Measurements from ENCODE around the gene CDH3. TPM values are rescaled to one million over a fixed set of nuclear protein-coding genes. Genes with fewer than 3 reads are reported as not detected.

The CDH3 gene
- total RNA-seq, 1 donor from 2014 or later = 14.1 TPM

DNA sequence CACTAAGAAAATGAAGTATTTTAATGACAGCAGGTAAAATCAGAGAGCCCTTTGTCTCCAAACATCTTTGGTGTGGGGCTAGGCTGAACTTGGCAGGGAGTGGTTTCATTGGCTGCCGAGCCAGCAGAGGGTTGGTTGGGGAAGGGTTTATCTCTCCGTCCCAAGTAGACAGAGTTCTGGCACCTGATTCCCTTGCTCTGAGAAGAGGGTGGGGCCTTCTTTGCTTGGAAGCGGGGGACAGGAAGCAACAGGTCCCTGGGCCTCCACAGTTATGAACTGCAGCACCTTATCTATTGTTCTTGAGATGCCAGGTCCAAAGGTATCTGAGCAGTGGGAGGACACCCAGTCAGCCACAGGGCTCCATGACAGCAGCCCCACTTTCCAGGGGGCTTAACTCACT is 79.7 kb downstream of the CDH3 start:
- Histone ChIP-seq H3K9ac (ENCODE audit: low read length) (no peak overlapping the region), H3K79me2 (ENCODE audit: insufficient read depth, low read length) (no peaks in the 10 kb centered on the region), H4K20me1 (ENCODE audit: insufficient read depth, low read length) (no peaks in the 10 kb centered on the region), H3K9me3 (ENCODE audit: insufficient read depth, low read depth, low read length) (no peaks in the 10 kb centered on the region), H3K27ac (ENCODE audit: low read depth, low read length) (no peak overlapping the region), H3K4me3 (ENCODE audit: insufficient read depth, low read depth, low read length) (no peak overlapping the region), H3K4me2 (ENCODE audit: low read length) (no peak overlapping the region), H3K27me3 (ENCODE audit: insufficient read depth, low read length) (no peaks in the 10 kb centered on the region), H3K36me3 (ENCODE audit: insufficient read depth, low read length) (no peaks in the 10 kb centered on the region), H2AFZ (ENCODE audit: low read depth, low read length) (no peak overlapping the region), H3K4me1 (ENCODE audit: insufficient read depth, low read length) (no peaks in the 10 kb centered on the region)
- Mint-ChIP-seq H3K9me3 (ENCODE audit: unreplicated experiment) (peaks cover 1% of the 10 kb centered on the region), H3K36me3 (ENCODE audit: low read depth, unreplicated experiment) (no peaks in the 10 kb centered on the region), H3K27ac (ENCODE audit: unreplicated experiment) (no peak overlapping the region), H3K4me3 (ENCODE audit: unreplicated experiment) (no peak overlapping the region), H3K27me3 (ENCODE audit: low read depth, unreplicated experiment) (peaks cover 3% of the 10 kb centered on the region), H3K4me1 (ENCODE audit: low read depth, unreplicated experiment) (no peaks in the 10 kb centered on the region)
- no peak for DNase-seq (ENCODE audit: low read depth)
- TF ChIP-seq EZH2 (IDR thresholded peaks at IDR 0.05; ENCODE audit: insufficient read depth, low read length) (no peak), CTCF (IDR thresholded peaks at IDR 0.05; ENCODE audit: insufficient read depth, low read depth, low read length) (no peak)
- no peak for FAIRE-seq

GRCh38 chr16:68728523-68728922 is 83.4 kb downstream of the CDH3 start:
- no peak for FAIRE-seq
- peak overlapping the region; percentile 19 for H3K27ac Mint-ChIP-seq (ENCODE audit: unreplicated experiment)
- TF ChIP-seq EZH2 (IDR thresholded peaks at IDR 0.05; ENCODE audit: insufficient read depth, low read length) (no peak), CTCF (IDR thresholded peaks at IDR 0.05; ENCODE audit: insufficient read depth, low read depth, low read length) (no peak)

GRCh38 chr16:68731637-68732036 is 86.5 kb downstream of the CDH3 start:
- no peak overlapping the region for H3K9ac ChIP-seq (ENCODE audit: low read length)
- DNase-seq (ENCODE audit: low read depth) = no peak

More at GRCh38 chr16:68728523-68728922, 83.4 kb downstream of the CDH3 start:
- no peak for DNase-seq (ENCODE audit: low read depth)
- Mint-ChIP-seq H3K36me3 (ENCODE audit: low read depth, unreplicated experiment) (no peaks in the 10 kb centered on the region), H3K27me3 (ENCODE audit: low read depth, unreplicated experiment) (no peaks in the 10 kb centered on the region), H3K4me1 (ENCODE audit: low read depth, unreplicated experiment) (peaks cover 8% of the 10 kb centered on the region), H3K9me3 (ENCODE audit: unreplicated experiment) (no peaks in the 10 kb centered on the region), H3K4me3 (ENCODE audit: unreplicated experiment) (no peak overlapping the region)
- H2AFZ ChIP-seq (ENCODE audit: low read depth, low read length) = no peak overlapping the region
- no peaks in the 10 kb centered on the region for H3K27me3 ChIP-seq (ENCODE audit: insufficient read depth, low read length)
- no peaks in the 10 kb centered on the region for H3K36me3 ChIP-seq (ENCODE audit: insufficient read depth, low read length)
- H4K20me1 ChIP-seq (ENCODE audit: insufficient read depth, low read length) = no peaks in the 10 kb centered on the region
- no peak overlapping the region for H3K4me2 ChIP-seq (ENCODE audit: low read length)
- no peak overlapping the region for H3K27ac ChIP-seq (ENCODE audit: low read depth, low read length)
- H3K4me1 ChIP-seq (ENCODE audit: insufficient read depth, low read length) = no peaks in the 10 kb centered on the region
- H3K9ac ChIP-seq (ENCODE audit: low read length) = no peak overlapping the region
- H3K9me3 ChIP-seq (ENCODE audit: insufficient read depth, low read depth, low read length) = no peaks in the 10 kb centered on the region
- no peaks in the 10 kb centered on the region for H3K79me2 ChIP-seq (ENCODE audit: insufficient read depth, low read length)
- no peak overlapping the region for H3K4me3 ChIP-seq (ENCODE audit: insufficient read depth, low read depth, low read length)

More at GRCh38 chr16:68731637-68732036, 86.5 kb downstream of the CDH3 start:
- H4K20me1 ChIP-seq (ENCODE audit: insufficient read depth, low read length) = no peaks in the 10 kb centered on the region
- H3K27ac ChIP-seq (ENCODE audit: low read depth, low read length) = no peak overlapping the region
- Mint-ChIP-seq H3K4me1 (ENCODE audit: low read depth, unreplicated experiment) (peaks cover 8% of the 10 kb centered on the region), H3K4me3 (ENCODE audit: unreplicated experiment) (no peak overlapping the region), H3K27me3 (ENCODE audit: low read depth, unreplicated experiment) (peaks cover 7% of the 10 kb centered on the region), H3K9me3 (ENCODE audit: unreplicated experiment) (no peaks in the 10 kb centered on the region), H3K27ac (ENCODE audit: unreplicated experiment) (no peak overlapping the region), H3K36me3 (ENCODE audit: low read depth, unreplicated experiment) (no peaks in the 10 kb centered on the region)
- no peak overlapping the region for H2AFZ ChIP-seq (ENCODE audit: low read depth, low read length)
- H3K9me3 ChIP-seq (ENCODE audit: insufficient read depth, low read depth, low read length) = no peaks in the 10 kb centered on the region
- H3K79me2 ChIP-seq (ENCODE audit: insufficient read depth, low read length) = no peaks in the 10 kb centered on the region
- no peak for FAIRE-seq
- H3K4me2 ChIP-seq (ENCODE audit: low read length) = no peak overlapping the region
- no peaks in the 10 kb centered on the region for H3K4me1 ChIP-seq (ENCODE audit: insufficient read depth, low read length)
- H3K27me3 ChIP-seq (ENCODE audit: insufficient read depth, low read length) = peaks cover 13% of the 10 kb centered on the region
- no peaks in the 10 kb centered on the region for H3K36me3 ChIP-seq (ENCODE audit: insufficient read depth, low read length)
- no peak overlapping the region for H3K4me3 ChIP-seq (ENCODE audit: insufficient read depth, low read depth, low read length)
- TF ChIP-seq CTCF (IDR thresholded peaks at IDR 0.05; ENCODE audit: insufficient read depth, low read depth, low read length) = no peak
- TF ChIP-seq EZH2 (IDR thresholded peaks at IDR 0.05; ENCODE audit: insufficient read depth, low read length) = no peak
